ENCODE results near the gene CFL1.

The CFL1 gene

GRCh38 chr11:65811764-65812475, 46.1 kb downstream of the CFL1 start:
- no peak for DNase-seq (ENCODE audit: low spot score in 2 of 2)
- in situ Hi-C loops (cut with MboI; ENCODE audit: low sequenced_read_pairs), result no loop called here
- Histone ChIP-seq H3K36me3 (replicated peaks) (no peaks in the 10 kb centered on the region), H3K4me1 (no peaks in the 10 kb centered on the region), H3K4me3 (no peak overlapping the region), H3K9me3 (no peaks in the 10 kb centered on the region), H3K27me3 (ENCODE audit: low read depth) (no peaks in the 10 kb centered on the region)

- in situ Hi-C loops (cut with MboI; ENCODE audit: low sequenced_read_pairs), result no loop called here
- no peaks in the 10 kb centered on the region for H3K36me3 ChIP-seq (replicated peaks)
- H3K4me1 ChIP-seq, result no peaks in the 10 kb centered on the region
- H3K4me3 ChIP-seq, result no peak overlapping the region
- no peaks in the 10 kb centered on the region for H3K27me3 ChIP-seq (ENCODE audit: low read depth)
- H3K9me3 ChIP-seq, result no peaks in the 10 kb centered on the region
- no peak for DNase-seq (ENCODE audit: low spot score in 2 of 2)
Observed at GRCh38 chr11:65810046-65810868, 47.7 kb downstream of the CFL1 start.

- H3K27me3 ChIP-seq (ENCODE audit: low read depth), result no peaks in the 10 kb centered on the region
- in situ Hi-C loops (cut with MboI; ENCODE audit: low sequenced_read_pairs), result no loop called here
Observed at GRCh38 chr11:65809496-65809895, 48.5 kb downstream of the CFL1 start.

DNA sequence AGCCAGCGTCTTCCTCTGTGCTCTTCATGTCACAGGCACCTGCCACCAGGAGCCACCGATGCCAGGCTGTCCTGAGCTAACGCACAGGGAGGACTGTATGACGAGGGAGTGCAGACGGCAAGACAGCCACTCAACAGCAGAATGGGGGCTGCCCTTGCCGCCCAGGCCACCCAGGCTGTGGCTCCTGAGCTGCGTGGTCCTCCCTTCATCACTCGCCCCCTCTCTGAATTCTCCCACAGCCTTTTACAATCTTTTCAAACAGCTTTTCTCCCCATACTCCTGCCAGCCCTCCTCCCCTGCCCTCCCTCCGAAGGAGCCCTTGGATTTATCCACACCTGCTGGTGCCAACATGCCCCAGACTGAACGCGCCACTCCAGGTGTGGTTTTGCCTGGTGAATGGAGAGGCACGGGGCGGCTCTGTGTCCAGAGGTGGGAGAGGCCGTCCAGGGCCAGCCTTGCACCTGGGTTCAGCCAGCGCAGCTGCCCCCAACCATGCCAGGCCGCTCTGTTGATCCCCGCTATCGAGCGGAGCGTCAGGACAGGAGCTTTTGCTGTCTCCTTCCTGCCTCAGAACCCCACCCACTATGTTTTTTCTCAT, 49.1 kb downstream of the CFL1 start:
- Histone ChIP-seq H3K9me3 (no peaks in the 10 kb centered on the region), H3K4me3 (no peak overlapping the region), H3K27me3 (ENCODE audit: low read depth) (no peaks in the 10 kb centered on the region), H3K4me1 (no peaks in the 10 kb centered on the region), H3K36me3 (replicated peaks) (no peaks in the 10 kb centered on the region)
- no peak for DNase-seq (ENCODE audit: low spot score in 2 of 2)
- in situ Hi-C loops (cut with MboI; ENCODE audit: low sequenced_read_pairs), result no loop called here

More at GRCh38 chr11:65809496-65809895, 48.5 kb downstream of the CFL1 start:
- no peaks in the 10 kb centered on the region for H3K4me1 ChIP-seq
- H3K36me3 ChIP-seq (replicated peaks), result no peaks in the 10 kb centered on the region
- no peak overlapping the region for H3K4me3 ChIP-seq
- DNase-seq (ENCODE audit: low spot score in 2 of 2), result no peak
- no peaks in the 10 kb centered on the region for H3K9me3 ChIP-seq

GRCh38 chr11:65806979-65807378, 51.0 kb downstream of the CFL1 start:
- Histone ChIP-seq H3K4me1 (no peaks in the 10 kb centered on the region), H3K36me3 (replicated peaks) (no peaks in the 10 kb centered on the region), H3K4me3 (no peak overlapping the region), H3K27me3 (ENCODE audit: low read depth) (no peaks in the 10 kb centered on the region), H3K9me3 (no peaks in the 10 kb centered on the region)
- DNase-seq (ENCODE audit: low spot score in 2 of 2), result no peak
- in situ Hi-C loops (cut with MboI; ENCODE audit: low sequenced_read_pairs), result no loop called here

Measured in HAP-1 (cell line).